Activated CD8-positive, alpha-beta T cell treated with anti-CD3 and anti-CD28 coated beads, Interleukin-2, amount 10 ng/mL, durations not matched to agents 7 days and 5 days (primary cell): ENCODE results near the gene TACSTD2. TPM values are rescaled to one million over a fixed set of nuclear protein-coding genes. Genes with fewer than 3 reads are reported as not detected.
"Not testable (repeated sequence)": the region's sequence is repeated elsewhere in the genome, so short reads cannot be mapped to it uniquely, and the experiment has no call there.

Experiments used
- ATAC-seq: fragments of 150-1000 bp; cut with Tn5 transposase; one replicate; pipeline ENCODE4 v1.10.0; 2021; ENCODE audit warnings: moderate library complexity
- CTCF ChIA-PET: fragments of 350-600 bp; sonication (Branson Sonifier 250); formaldehyde crosslinking; loops from one replicate; lab custom pipeline; 2021; ENCODE audit warnings: antibody characterized with exemption; lab: Charles Lee
- POLR2A ChIA-PET: fragments of 350-600 bp; sonication (Branson Sonifier 250); formaldehyde crosslinking; loops from one replicate; lab custom pipeline; 2021; ENCODE audit warnings: antibody characterized with exemption; lab: Charles Lee
- DNase-seq: peaks from one replicate; pipeline ENCODE4 v3.0.0-alpha.2; 2020
- H3K27ac Mint-ChIP-seq: one replicate; pipeline ENCODE4 v1.8.0; 2021; ENCODE audit warnings: mild to moderate bottlenecking, mixed read lengths
- H3K27me3 Mint-ChIP-seq: one replicate; pipeline ENCODE4 v1.8.0; 2021; ENCODE audit warnings: low read depth, mixed read lengths
- H3K36me3 Mint-ChIP-seq: one replicate; pipeline ENCODE4 v1.8.0; 2021; ENCODE audit warnings: low read depth, mixed read lengths
- H3K4me1 Mint-ChIP-seq: one replicate; pipeline ENCODE4 v1.8.0; 2021; ENCODE audit warnings: low read depth, mixed read lengths
- H3K4me3 Mint-ChIP-seq: one replicate; pipeline ENCODE4 v1.8.0; 2021; ENCODE audit warnings: mild to moderate bottlenecking, mixed read lengths
- H3K9me3 Mint-ChIP-seq: one replicate; pipeline ENCODE4 v1.8.0; 2022; ENCODE audit warnings: mixed read lengths; ENCODE audit not compliant: insufficient read depth
- total RNA-seq, 2 experiments: library from RNA; stranded (reverse); gene quantifications; one replicate each; pipeline ENCODE4 v1.2.3, GENCODE V29; 2021

Gene TACSTD2
- total RNA-seq, 2 experiments from 2014 or later, result not detected

GRCh38 chr1:58608297-58608696, 31.2 kb upstream of the TACSTD2 start:
- CTCF ChIA-PET, result no interaction called here
- Mint-ChIP-seq H3K27me3 (peaks cover 17% of the 10 kb centered on the region), H3K27ac (no peak overlapping the region), H3K36me3 (no peaks in the 10 kb centered on the region), H3K4me3 (no peak overlapping the region), H3K9me3 (no peaks in the 10 kb centered on the region), H3K4me1 (no peaks in the 10 kb centered on the region)
- POLR2A ChIA-PET, result no interaction called here
- ATAC-seq (no peak), DNase-seq (no peak)

- ChIA-PET CTCF (interaction anchor here (0.6 kb wide), 1 partner anchor 61 kb away, joined by 3 read pairs; the partner anchor contains the start of gene OMA1), POLR2A (no interaction called here)
- DNase-seq (no peak), ATAC-seq (no peak)
- Mint-ChIP-seq H3K27me3 (peaks cover 23% of the 10 kb centered on the region), H3K36me3 (no peaks in the 10 kb centered on the region), H3K9me3 (no peaks in the 10 kb centered on the region), H3K4me3 (no peak overlapping the region), H3K4me1 (no peaks in the 10 kb centered on the region), H3K27ac (no peak overlapping the region)
Measured at GRCh38 chr1:58607391-58607790, 30.3 kb upstream of the TACSTD2 start.

- ATAC-seq, result not testable (repeated sequence)
Measured at GRCh38 chr1:58601921-58602320, 24.9 kb upstream of the TACSTD2 start.

GRCh38 chr1:58597996-58598395, 20.9 kb upstream of the TACSTD2 start:
- Mint-ChIP-seq H3K27ac (no peak overlapping the region), H3K4me1 (peaks cover 12% of the 10 kb centered on the region), H3K27me3 (peaks cover 62% of the 10 kb centered on the region), H3K36me3 (no peaks in the 10 kb centered on the region), H3K4me3 (no peak overlapping the region), H3K9me3 (peaks cover 3% of the 10 kb centered on the region)
- no peak for ATAC-seq
- POLR2A ChIA-PET, result no interaction called here
- DNase-seq, result no peak
- CTCF ChIA-PET, result no interaction called here

More at GRCh38 chr1:58601921-58602320, 24.9 kb upstream of the TACSTD2 start:
- H3K27ac Mint-ChIP-seq, H3K36me3 Mint-ChIP-seq, CTCF ChIA-PET, H3K9me3 Mint-ChIP-seq, H3K4me3 Mint-ChIP-seq, POLR2A ChIA-PET, DNase-seq: not testable (repeated sequence)
- Mint-ChIP-seq H3K27me3 (peaks cover 60% of the 10 kb centered on the region), H3K4me1 (peaks cover 12% of the 10 kb centered on the region)

GRCh38 chr1:58597076-58597475, 20.0 kb upstream of the TACSTD2 start:
- Mint-ChIP-seq H3K36me3 (no peaks in the 10 kb centered on the region), H3K4me3 (no peak overlapping the region), H3K27ac (no peak overlapping the region), H3K4me1 (peaks cover 12% of the 10 kb centered on the region), H3K9me3 (peaks cover 3% of the 10 kb centered on the region), H3K27me3 (peaks cover 59% of the 10 kb centered on the region)
- ATAC-seq (no peak), DNase-seq (no peak)
- CTCF ChIA-PET, result no interaction called here
- POLR2A ChIA-PET, result no interaction called here

- no peak overlapping the region for H3K4me3 Mint-ChIP-seq
- H3K27ac Mint-ChIP-seq, result no peak overlapping the region
- CTCF ChIA-PET, result no interaction called here
Measured at GRCh38 chr1:58596631-58597052, 19.6 kb upstream of the TACSTD2 start.

GRCh38 chr1:58594546-58594945, 17.5 kb upstream of the TACSTD2 start:
- no peak overlapping the region for H3K27ac Mint-ChIP-seq
- no peaks in the 10 kb centered on the region for H3K36me3 Mint-ChIP-seq
- no peak for DNase-seq
- H3K9me3 Mint-ChIP-seq, result no peaks in the 10 kb centered on the region
- peaks cover 47% of the 10 kb centered on the region for H3K27me3 Mint-ChIP-seq
- no peak overlapping the region for H3K4me3 Mint-ChIP-seq
- ChIA-PET CTCF (no interaction called here), POLR2A (interaction anchor here (0.6 kb wide), 1 partner anchor 8 kb away, joined by 3 read pairs; no protein-coding TSS in a partner anchor)
- ATAC-seq, result no peak
- H3K4me1 Mint-ChIP-seq, result peaks cover 12% of the 10 kb centered on the region

More at GRCh38 chr1:58596631-58597052, 19.6 kb upstream of the TACSTD2 start:
- Mint-ChIP-seq H3K27me3 (peaks cover 55% of the 10 kb centered on the region), H3K4me1 (peaks cover 12% of the 10 kb centered on the region), H3K36me3 (no peaks in the 10 kb centered on the region), H3K9me3 (peaks cover 3% of the 10 kb centered on the region)
- ATAC-seq, result no peak
- no peak for DNase-seq
- POLR2A ChIA-PET, result no interaction called here

GRCh38 chr1:58592522-58593134, 15.6 kb upstream of the TACSTD2 start:
- ChIA-PET POLR2A (no interaction called here), CTCF (no interaction called here)
- Mint-ChIP-seq H3K27ac (no peak overlapping the region), H3K27me3 (peaks cover 34% of the 10 kb centered on the region), H3K36me3 (no peaks in the 10 kb centered on the region), H3K4me1 (peaks cover 2% of the 10 kb centered on the region), H3K4me3 (no peak overlapping the region), H3K9me3 (no peaks in the 10 kb centered on the region)
- DNase-seq, result no peak
- ATAC-seq, result no peak

- Mint-ChIP-seq H3K27me3 (peaks cover 34% of the 10 kb centered on the region), H3K9me3 (no peaks in the 10 kb centered on the region), H3K4me3 (no peak overlapping the region), H3K4me1 (no peaks in the 10 kb centered on the region), H3K27ac (no peak overlapping the region), H3K36me3 (no peaks in the 10 kb centered on the region)
- no peak for ATAC-seq
- no peak for DNase-seq
- ChIA-PET POLR2A (no interaction called here), CTCF (no interaction called here)
Measured at GRCh38 chr1:58591806-58592205, 14.8 kb upstream of the TACSTD2 start.

GRCh38 chr1:58590019-58590418, 13.0 kb upstream of the TACSTD2 start:
- no peaks in the 10 kb centered on the region for H3K9me3 Mint-ChIP-seq
- H3K4me3 Mint-ChIP-seq, result no peak overlapping the region
- POLR2A ChIA-PET, result no interaction called here
- H3K36me3 Mint-ChIP-seq, result no peaks in the 10 kb centered on the region
- DNase-seq, result no peak
- CTCF ChIA-PET, result no interaction called here
- ATAC-seq, result no peak
- no peak overlapping the region for H3K27ac Mint-ChIP-seq
- peaks cover 47% of the 10 kb centered on the region for H3K27me3 Mint-ChIP-seq
- H3K4me1 Mint-ChIP-seq, result peaks cover 6% of the 10 kb centered on the region

GRCh38 chr1:58588396-58588795, 11.3 kb upstream of the TACSTD2 start:
- Mint-ChIP-seq H3K27me3 (peaks cover 42% of the 10 kb centered on the region), H3K27ac (no peak overlapping the region), H3K9me3 (no peaks in the 10 kb centered on the region), H3K4me3 (no peak overlapping the region), H3K4me1 (peaks cover 19% of the 10 kb centered on the region), H3K36me3 (no peaks in the 10 kb centered on the region)
- ChIA-PET CTCF (no interaction called here), POLR2A (no interaction called here)
- DNase-seq (no peak), ATAC-seq (no peak)

- CTCF ChIA-PET, result no interaction called here
- H3K27ac Mint-ChIP-seq, result no peak overlapping the region
- peaks cover 41% of the 10 kb centered on the region for H3K27me3 Mint-ChIP-seq
- H3K36me3 Mint-ChIP-seq, result no peaks in the 10 kb centered on the region
- H3K4me1 Mint-ChIP-seq, result peaks cover 21% of the 10 kb centered on the region
- POLR2A ChIA-PET, result no interaction called here
- no peaks in the 10 kb centered on the region for H3K9me3 Mint-ChIP-seq
- no peak overlapping the region for H3K4me3 Mint-ChIP-seq
- no peak for DNase-seq
- no peak for ATAC-seq
Measured at GRCh38 chr1:58587667-58588066, 10.6 kb upstream of the TACSTD2 start.
